HUES64 (cell line): Measurements from ENCODE around the gene ATF6B.

Experiments
- H3K27ac ChIP-seq: 2 replicates; pipeline ENCODE4 v1.7.0; 2013; ENCODE audit warnings: low read depth, low read length, inconsistent platforms
- H3K27me3 ChIP-seq: 2 replicates; pipeline ENCODE4 v1.6.1; 2013; ENCODE audit warnings: mild to moderate bottlenecking, low read length; ENCODE audit not compliant: insufficient read depth
- H3K36me3 ChIP-seq: 2 replicates; pipeline ENCODE4 v1.6.1; 2013; ENCODE audit warnings: mild to moderate bottlenecking, low read length; ENCODE audit not compliant: insufficient read depth
- H3K4me1 ChIP-seq: 2 replicates; pipeline ENCODE4 v1.6.1; 2013; ENCODE audit warnings: mild to moderate bottlenecking, low read length, moderate library complexity; ENCODE audit not compliant: insufficient read depth
- H3K4me3 ChIP-seq: 2 replicates; pipeline ENCODE4 v1.5.1; 2013; ENCODE audit warnings: mild to moderate bottlenecking, low read length, moderate library complexity
- H3K9ac ChIP-seq: 2 replicates; pipeline ENCODE4 v1.6.1; 2013; ENCODE audit warnings: mild to moderate bottlenecking, low read depth, low read length
- H3K9me3 ChIP-seq: 2 replicates; pipeline ENCODE4 v1.6.1; 2013; ENCODE audit warnings: low read depth, low read length; ENCODE audit not compliant: insufficient read depth
- WGBS: fragments of 150-250, 120-280 bp; methylation state at CpG from one replicate; pipeline ENCODE4 v1.1.7; 2013; ENCODE audit warnings: missing lambda C conversion rate; 5-methylcytosine and 5-hydroxymethylcytosine counted together

The ATF6B gene

GRCh38 chr6:32084780-32085179 is 43.3 kb downstream of the ATF6B start:
- Histone ChIP-seq H3K27me3 (peaks cover 19% of the 10 kb centered on the region), H3K9me3 (no peaks in the 10 kb centered on the region), H3K4me3 (no peak overlapping the region), H3K4me1 (peaks cover 11% of the 10 kb centered on the region), H3K27ac (no peak overlapping the region), H3K9ac (no peak overlapping the region), H3K36me3 (no peaks in the 10 kb centered on the region)
- 86% methylated on average over 2 of the region's 2 CpGs for WGBS

DNA sequence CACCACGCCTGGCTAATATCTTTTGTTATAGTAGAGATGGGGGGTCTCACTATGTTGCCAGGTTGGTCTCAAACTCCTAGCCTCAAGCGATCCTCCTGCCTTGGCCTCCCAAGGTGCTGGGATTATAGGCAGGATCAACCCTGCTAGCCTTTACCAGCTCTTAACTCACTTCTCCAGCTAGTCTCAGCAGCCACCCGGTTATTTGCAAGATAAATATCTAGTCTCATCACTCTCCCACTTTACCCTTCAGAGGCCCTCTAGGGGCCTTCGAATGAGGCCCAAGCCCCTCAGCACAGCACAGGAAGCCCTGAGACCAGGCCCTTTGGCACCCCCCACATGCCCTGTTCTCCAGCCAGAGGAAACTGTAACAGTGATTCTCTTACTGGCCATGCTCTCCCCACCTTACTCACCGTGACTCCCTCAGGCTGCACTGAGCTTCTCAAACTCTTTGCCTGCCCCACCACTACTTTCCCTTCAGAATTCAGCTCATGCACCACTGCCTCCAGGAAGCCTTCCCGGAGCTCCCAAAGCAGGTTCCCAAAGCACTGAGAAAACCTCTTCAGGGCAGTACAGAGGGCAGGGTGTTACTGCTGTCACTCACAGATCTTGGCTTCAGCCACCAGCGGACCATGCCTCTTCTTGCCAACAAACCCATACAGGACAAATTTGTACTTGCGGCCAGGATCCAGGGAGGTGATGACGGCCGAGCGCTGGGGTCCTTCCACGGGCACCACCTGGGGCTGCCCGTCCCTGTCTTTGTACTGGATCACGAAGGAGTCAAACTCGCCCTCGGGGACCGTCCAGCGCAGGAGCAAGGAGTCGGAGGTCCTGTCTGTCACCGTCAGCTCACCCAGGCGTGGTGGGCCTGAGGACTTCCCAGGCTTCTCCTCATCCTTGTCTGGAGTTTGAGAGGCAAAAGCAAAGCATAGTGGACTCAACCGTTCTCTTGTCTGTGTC is 44.0 kb downstream of the ATF6B start:
- Histone ChIP-seq H3K27me3 (peaks cover 19% of the 10 kb centered on the region), H3K36me3 (no peaks in the 10 kb centered on the region), H3K9me3 (no peaks in the 10 kb centered on the region), H3K9ac (no peak overlapping the region), H3K4me3 (no peak overlapping the region), H3K4me1 (peaks cover 11% of the 10 kb centered on the region), H3K27ac (no peak overlapping the region)
- WGBS = 92% methylated on average over 22 of the region's 22 CpGs

DNA sequence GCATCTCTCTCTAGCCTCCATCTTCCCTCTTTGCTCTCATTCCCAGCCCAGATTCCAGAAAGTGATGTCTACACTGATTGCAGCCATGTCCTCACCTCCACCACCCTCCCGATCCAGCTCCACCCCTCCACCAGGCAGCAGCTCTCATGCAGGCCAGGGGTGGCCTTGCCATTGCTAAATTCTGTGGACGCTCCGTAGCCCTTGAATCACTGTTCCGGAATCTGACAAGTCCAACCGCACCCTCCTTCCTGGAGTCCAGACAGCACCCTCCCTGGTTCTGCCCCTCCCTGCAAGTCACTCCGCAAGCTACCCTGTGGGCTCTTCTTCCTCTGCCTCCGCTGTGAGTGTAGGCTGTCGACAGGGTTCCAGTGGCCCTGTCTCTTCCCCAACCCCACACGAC is 45.1 kb downstream of the ATF6B start:
- no peak overlapping the region for H3K4me3 ChIP-seq
- WGBS = 92% methylated on average over 9 of the region's 9 CpGs
- H3K27me3 ChIP-seq = peaks cover 15% of the 10 kb centered on the region
- H3K9ac ChIP-seq = no peak overlapping the region
- H3K9me3 ChIP-seq = no peaks in the 10 kb centered on the region
- no peak overlapping the region for H3K27ac ChIP-seq
- H3K36me3 ChIP-seq = no peaks in the 10 kb centered on the region
- H3K4me1 ChIP-seq = peaks cover 5% of the 10 kb centered on the region

DNA sequence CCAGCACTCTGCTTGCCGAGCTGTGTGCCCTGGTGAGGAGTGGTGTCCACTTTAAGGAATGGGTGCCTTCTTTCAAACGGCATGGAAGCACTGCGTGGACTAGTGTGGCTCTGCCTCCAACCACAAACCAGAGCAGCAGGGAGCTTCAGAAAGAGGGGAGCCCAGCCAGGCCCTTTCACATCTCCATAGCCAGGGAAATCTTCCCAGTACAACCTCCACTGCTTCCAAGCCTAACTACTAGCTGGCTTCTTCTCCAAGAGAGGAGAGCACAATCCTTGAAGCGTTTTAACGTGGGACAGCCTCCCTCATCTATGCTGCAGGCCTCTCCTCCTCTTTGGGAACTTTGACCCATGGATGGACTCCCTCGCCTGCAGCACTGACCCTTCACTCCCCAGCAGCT is 45.6 kb downstream of the ATF6B start:
- no peak overlapping the region for H3K27ac ChIP-seq
- H3K36me3 ChIP-seq = no peaks in the 10 kb centered on the region
- WGBS = 75% methylated on average over 6 of the region's 6 CpGs
- no peaks in the 10 kb centered on the region for H3K9me3 ChIP-seq
- H3K27me3 ChIP-seq = peaks cover 15% of the 10 kb centered on the region
- H3K4me3 ChIP-seq = no peak overlapping the region
- H3K4me1 ChIP-seq = peaks cover 5% of the 10 kb centered on the region; the same call in 1 of the 2 replicates
- no peak overlapping the region for H3K9ac ChIP-seq

- Histone ChIP-seq H3K4me3 (no peak overlapping the region), H3K4me1 (peaks cover 5% of the 10 kb centered on the region; the same call in 1 of the 2 replicates), H3K27ac (no peak overlapping the region), H3K27me3 (peaks cover 4% of the 10 kb centered on the region), H3K9me3 (no peaks in the 10 kb centered on the region), H3K36me3 (no peaks in the 10 kb centered on the region), H3K9ac (no peak overlapping the region)
- WGBS = 84% methylated on average over 22 of the region's 22 CpGs
Observed at GRCh38 chr6:32081168-32081990, 46.7 kb downstream of the ATF6B start.

GRCh38 chr6:32079566-32080290 is 48.3 kb downstream of the ATF6B start:
- H3K4me1 ChIP-seq = no peaks in the 10 kb centered on the region
- H3K9ac ChIP-seq = no peak overlapping the region
- no peak overlapping the region for H3K4me3 ChIP-seq
- WGBS = 78% methylated on average over 7 of the region's 7 CpGs
- H3K36me3 ChIP-seq = no peaks in the 10 kb centered on the region
- no peaks in the 10 kb centered on the region for H3K27me3 ChIP-seq
- no peak overlapping the region for H3K27ac ChIP-seq
- no peaks in the 10 kb centered on the region for H3K9me3 ChIP-seq

- 87% methylated on average over 12 of the region's 12 CpGs for WGBS
- no peak overlapping the region for H3K9ac ChIP-seq
- no peak overlapping the region for H3K27ac ChIP-seq
Observed at GRCh38 chr6:32076321-32076809, 51.7 kb downstream of the ATF6B start.

GRCh38 chr6:32075781-32076180 is 52.3 kb downstream of the ATF6B start:
- no peaks in the 10 kb centered on the region for H3K36me3 ChIP-seq
- no peaks in the 10 kb centered on the region for H3K27me3 ChIP-seq
- no peak overlapping the region for H3K27ac ChIP-seq
- no peak overlapping the region for H3K4me3 ChIP-seq
- H3K9me3 ChIP-seq = no peaks in the 10 kb centered on the region
- H3K4me1 ChIP-seq = peaks cover 5% of the 10 kb centered on the region; the same call in 1 of the 2 replicates
- H3K9ac ChIP-seq = no peak overlapping the region
- 84% methylated on average over 3 of the region's 3 CpGs for WGBS

More at GRCh38 chr6:32076321-32076809, 51.7 kb downstream of the ATF6B start:
- H3K9me3 ChIP-seq = no peaks in the 10 kb centered on the region
- H3K27me3 ChIP-seq = no peaks in the 10 kb centered on the region
- H3K36me3 ChIP-seq = no peaks in the 10 kb centered on the region
- no peak overlapping the region for H3K4me3 ChIP-seq
- no peaks in the 10 kb centered on the region; the same call in 1 of the 2 replicates for H3K4me1 ChIP-seq

GRCh38 chr6:32074996-32075532 is 53.0 kb downstream of the ATF6B start:
- 92% methylated on average over 8 of the region's 8 CpGs for WGBS

GRCh38 chr6:32073613-32074012 is 54.4 kb downstream of the ATF6B start:
- H3K4me3 ChIP-seq = no peak overlapping the region
- H3K27me3 ChIP-seq = no peaks in the 10 kb centered on the region
- 96% methylated on average over 10 of the region's 10 CpGs for WGBS
- no peak overlapping the region for H3K9ac ChIP-seq
- no peak overlapping the region for H3K27ac ChIP-seq
- no peaks in the 10 kb centered on the region for H3K36me3 ChIP-seq
- H3K4me1 ChIP-seq = peaks cover 10% of the 10 kb centered on the region
- H3K9me3 ChIP-seq = no peaks in the 10 kb centered on the region

More at GRCh38 chr6:32074996-32075532, 53.0 kb downstream of the ATF6B start:
- Histone ChIP-seq H3K4me3 (no peak overlapping the region), H3K4me1 (peaks cover 10% of the 10 kb centered on the region), H3K9ac (no peak overlapping the region), H3K36me3 (no peaks in the 10 kb centered on the region), H3K9me3 (no peaks in the 10 kb centered on the region), H3K27me3 (no peaks in the 10 kb centered on the region), H3K27ac (no peak overlapping the region)
